HG02884 (cell line): ENCODE results near the gene FCHSD2.
"Not testable (repeated sequence)": the region's sequence is repeated elsewhere in the genome, so short reads cannot be mapped to it uniquely, and the experiment has no call there.

Experiments used
- ATAC-seq: cut with Tn5 transposase; IDR thresholded peaks from one replicate; pipeline ENCODE4 v1.9.1; 2021; ENCODE audit warnings: mild to moderate bottlenecking, moderate library complexity; ENCODE audit not compliant: unreplicated experiment

The FCHSD2 gene

GRCh38 chr11:73152086-73152853, 10.2 kb upstream of the FCHSD2 start:
- ATAC-seq = no peak

- no peak for ATAC-seq
These were observed 9.3 kb upstream of the FCHSD2 start for GRCh38 chr11:73151416-73151815.

- ATAC-seq = no peak
These were observed 7.0 kb upstream of the FCHSD2 start for GRCh38 chr11:73149105-73149504.

GRCh38 chr11:73147771-73148681, 5.9 kb upstream of the FCHSD2 start:
- ATAC-seq = no peak

GRCh38 chr11:73145986-73146575, 4.0 kb upstream of the FCHSD2 start:
- no peak for ATAC-seq

GRCh38 chr11:73143126-73143838, 1.2 kb upstream of the FCHSD2 start:
- no peak for ATAC-seq

GRCh38 chr11:73141309-73142127, 600 bp downstream of the FCHSD2 start:
- ATAC-seq = peak; percentile 26

- no peak for ATAC-seq
These were observed 1.1 kb downstream of the FCHSD2 start for GRCh38 chr11:73141031-73141308.

- no peak for ATAC-seq
These were observed 1.7 kb downstream of the FCHSD2 start for GRCh38 chr11:73140213-73141030.

GRCh38 chr11:73139476-73140198, 2.5 kb downstream of the FCHSD2 start:
- ATAC-seq = no peak

- no peak for ATAC-seq
These were observed 4.2 kb downstream of the FCHSD2 start for GRCh38 chr11:73137944-73138274.

- ATAC-seq = no peak
These were observed 4.7 kb downstream of the FCHSD2 start for GRCh38 chr11:73137262-73137943.

GRCh38 chr11:73136722-73137121, 5.4 kb downstream of the FCHSD2 start:
- ATAC-seq = not testable (repeated sequence)

- ATAC-seq = no peak
These were observed 6.5 kb downstream of the FCHSD2 start for GRCh38 chr11:73135346-73136284.

GRCh38 chr11:73132349-73132748, 9.8 kb downstream of the FCHSD2 start:
- not testable (repeated sequence) for ATAC-seq

GRCh38 chr11:73130181-73130580, 11.9 kb downstream of the FCHSD2 start:
- no peak for ATAC-seq

- ATAC-seq = no peak
These were observed 12.9 kb downstream of the FCHSD2 start for GRCh38 chr11:73129198-73129597.
